IMR-90 (cell line): ENCODE measurements around the gene CASP2.

Source experiments
- BHLHE40 ChIP-seq: fragments of 150-350 bp; IDR thresholded peaks from 2 replicates; pipeline ENCODE4 v1.6.1; 2016; ENCODE audit warnings: mild to moderate bottlenecking, low read depth, low read length
- CTCF ChIP-seq: conservative IDR thresholded peaks from 2 replicates; pipeline ENCODE4 v1.5.1; 2012; ENCODE audit warnings: mild to moderate bottlenecking, low read depth, low read length, improper control_type of control experiment
- ELK1 ChIP-seq: fragments of 150-350 bp; IDR thresholded peaks from 2 replicates; pipeline ENCODE4 v1.6.1; 2016; ENCODE audit warnings: low read depth, mild to moderate bottlenecking, low read length, moderate library complexity, borderline replicate concordance
- RCOR1 ChIP-seq: IDR thresholded peaks from 2 replicates; pipeline ENCODE4 v1.6.1; 2012; ENCODE audit warnings: mild to moderate bottlenecking, low read length, improper control_type of control experiment; ENCODE audit not compliant: insufficient replicate concordance
- SMC3 ChIP-seq: fragments of 150-350 bp; IDR thresholded peaks from 2 replicates; pipeline ENCODE4 v1.6.1; 2016; ENCODE audit warnings: low read depth, mild to moderate bottlenecking, antibody characterized with exemption, low read length, moderate library complexity

- TF ChIP-seq RCOR1 = no peak
- TF ChIP-seq CTCF = no peak
- TF ChIP-seq SMC3 = no peak
- no peak for TF ChIP-seq BHLHE40
- no peak for TF ChIP-seq ELK1
Observed at GRCh38 chr7:143250199-143250598, 38.0 kb upstream of the CASP2 start.
